ENCODE results near the gene CMBL. TPM values are rescaled to one million over a fixed set of nuclear protein-coding genes. Genes with fewer than 3 reads are reported as not detected.

The CMBL gene
- total and polyA plus RNA-seq, 8 donors, result 2.7 to 153 (median 19.0) TPM; not detected in 1

- no peak for DNase-seq
- peaks cover 75 to 95% (median 93%) of the 10 kb centered on the region in 4 donors for H3K36me3 ChIP-seq
- peaks cover 4 to 13% (median 9%) of the 10 kb centered on the region in 4 donors for H3K4me1 ChIP-seq
- H3K9me3 ChIP-seq, result no peaks in the 10 kb centered on the region
- H3K4me3 ChIP-seq, result no peak overlapping the region
- H3K27ac ChIP-seq, result no peak overlapping the region
- TF ChIP-seq EP300 (IDR thresholded peaks at IDR 0.05) (no peak), CTCF (IDR thresholded peaks at IDR 0.05) (no peak), POLR2A (IDR thresholded peaks at IDR 0.05) (no peak)
- intact Hi-C loops (cut with DNase I; ENCODE audit: low total_unique reads), result no loop called here
- WGBS, 5 donors, result 55 to 66% (median 65%) methylated on average over 8 of the region's 8 CpGs
- no peaks in the 10 kb centered on the region for H3K27me3 ChIP-seq
Observed at GRCh38 chr5:10257870-10258269, 49.8 kb downstream of the CMBL start.

GRCh38 chr5:10254686-10255085 lies 53.0 kb downstream of the CMBL start:
- WGBS, 5 donors, result 34 to 64% (median 41%) methylated on average over 2 of the region's 2 CpGs
- Histone ChIP-seq H3K4me3 (no peak overlapping the region), H3K36me3 (peaks cover 49 to 63% (median 61%) of the 10 kb centered on the region in 4 donors), H3K9me3 (no peaks in the 10 kb centered on the region), H3K4me1 (peaks cover 25 to 36% (median 33%) of the 10 kb centered on the region in 4 donors), H3K27me3 (no peaks in the 10 kb centered on the region), H3K27ac (no peak overlapping the region)
- DNase-seq, result no peak
- intact Hi-C loops (cut with DNase I; ENCODE audit: low total_unique reads), result no loop called here
- no peak for TF ChIP-seq CTCF (IDR thresholded peaks at IDR 0.05)

DNA sequence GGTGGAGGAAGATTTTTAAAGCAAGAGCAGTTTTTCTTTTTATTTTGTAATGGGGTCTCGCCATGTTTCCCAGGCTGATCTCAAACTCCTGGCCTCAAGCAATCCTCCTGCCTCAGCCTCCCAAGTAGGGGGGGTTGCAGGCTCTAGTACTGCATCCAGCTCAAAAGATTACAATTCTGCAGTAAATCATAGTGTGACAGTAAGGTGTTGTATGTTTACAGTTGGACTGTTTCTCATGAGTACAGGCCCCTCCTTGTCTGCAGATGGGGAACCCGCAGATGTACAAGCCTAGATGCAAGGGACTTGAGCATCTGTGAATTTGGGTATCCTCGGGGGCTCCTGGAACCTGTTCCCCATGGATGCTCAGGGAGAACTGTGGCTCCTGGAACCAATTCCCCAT lies 54.3 kb downstream of the CMBL start:
- intact Hi-C loops (cut with DNase I; ENCODE audit: low total_unique reads), result no loop called here

GRCh38 chr5:10251405-10251804 lies 56.3 kb downstream of the CMBL start:
- Histone ChIP-seq H3K27ac (peak overlapping the region in 3 of 5 donors; percentile 95 to 97 (median 96)), H3K27me3 (no peaks in the 10 kb centered on the region), H3K4me3 (peak overlapping the region; percentile 88 to 100 (median 97)), H3K9me3 (no peaks in the 10 kb centered on the region), H3K36me3 (peaks cover 17 to 30% (median 29%) of the 10 kb centered on the region in 4 donors), H3K4me1 (peaks cover 33 to 48% (median 44%) of the 10 kb centered on the region in 4 donors)
- no peak for TF ChIP-seq POLR2AphosphoS5 (IDR thresholded peaks at IDR 0.05)
- TF ChIP-seq CTCF (IDR thresholded peaks at IDR 0.05), result no peak
- no peak for TF ChIP-seq EP300 (IDR thresholded peaks at IDR 0.05)
- TF ChIP-seq POLR2A (IDR thresholded peaks at IDR 0.05), result no peak
- intact Hi-C loops (cut with DNase I; ENCODE audit: low total_unique reads), result no loop called here
- peak in 1 of 2 donors; percentile 32 for DNase-seq
- 11 to 22% (median 20%) methylated on average over 7 of the region's 7 CpGs for WGBS, 5 donors

More for the DNA sequence above, 54.3 kb downstream of the CMBL start:
- no peak for DNase-seq
- H3K9me3 ChIP-seq, result no peaks in the 10 kb centered on the region
- H3K27me3 ChIP-seq, result no peaks in the 10 kb centered on the region
- no peak overlapping the region for H3K4me3 ChIP-seq
- peaks cover 36 to 50% (median 48%) of the 10 kb centered on the region in 4 donors for H3K36me3 ChIP-seq
- 81 to 100% (median 90%) methylated on average over 3 of the region's 3 CpGs for WGBS, 5 donors
- H3K27ac ChIP-seq, result no peak overlapping the region
- peaks cover 32 to 44% (median 42%) of the 10 kb centered on the region in 4 donors for H3K4me1 ChIP-seq
- TF ChIP-seq POLR2AphosphoS5 (IDR thresholded peaks at IDR 0.05) (no peak), POLR2A (IDR thresholded peaks at IDR 0.05) (no peak), CTCF (IDR thresholded peaks at IDR 0.05) (no peak), EP300 (IDR thresholded peaks at IDR 0.05) (no peak)
